GM19397 (cell line): ENCODE data around the gene SELE.

ENCODE experiments used
- ATAC-seq: cut with Tn5 transposase; IDR thresholded peaks from one replicate; pipeline ENCODE4 v1.9.1; 2021; ENCODE audit warnings: mild to moderate bottlenecking, moderate library complexity; ENCODE audit not compliant: unreplicated experiment

SELE gene, protein sequence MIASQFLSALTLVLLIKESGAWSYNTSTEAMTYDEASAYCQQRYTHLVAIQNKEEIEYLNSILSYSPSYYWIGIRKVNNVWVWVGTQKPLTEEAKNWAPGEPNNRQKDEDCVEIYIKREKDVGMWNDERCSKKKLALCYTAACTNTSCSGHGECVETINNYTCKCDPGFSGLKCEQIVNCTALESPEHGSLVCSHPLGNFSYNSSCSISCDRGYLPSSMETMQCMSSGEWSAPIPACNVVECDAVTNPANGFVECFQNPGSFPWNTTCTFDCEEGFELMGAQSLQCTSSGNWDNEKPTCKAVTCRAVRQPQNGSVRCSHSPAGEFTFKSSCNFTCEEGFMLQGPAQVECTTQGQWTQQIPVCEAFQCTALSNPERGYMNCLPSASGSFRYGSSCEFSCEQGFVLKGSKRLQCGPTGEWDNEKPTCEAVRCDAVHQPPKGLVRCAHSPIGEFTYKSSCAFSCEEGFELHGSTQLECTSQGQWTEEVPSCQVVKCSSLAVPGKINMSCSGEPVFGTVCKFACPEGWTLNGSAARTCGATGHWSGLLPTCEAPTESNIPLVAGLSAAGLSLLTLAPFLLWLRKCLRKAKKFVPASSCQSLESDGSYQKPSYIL

DNA sequence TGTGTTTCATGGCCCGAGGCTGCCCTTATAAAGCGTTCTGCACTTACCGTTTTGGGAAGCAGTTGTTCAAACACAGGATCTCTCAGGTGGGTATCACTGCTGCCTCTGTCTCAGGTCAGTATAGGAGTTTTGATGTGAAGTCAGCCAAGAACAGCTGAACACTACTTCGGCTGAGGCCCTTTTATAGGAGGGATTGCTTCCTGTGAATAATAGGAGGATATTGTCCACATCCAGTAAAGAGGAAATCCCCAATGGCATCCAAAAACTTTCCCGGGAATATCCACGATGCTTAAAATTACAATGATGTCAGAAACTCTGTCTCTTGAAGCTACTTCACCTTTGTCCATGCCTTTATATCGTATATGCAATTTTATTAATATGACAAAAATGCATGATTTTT lies at the start of gene SELE:
TSS of gene SELE (minus strand) at position 156 of the 400 bp plus-strand sequence. CDS start 467 bp downstream, outside the sequence.
- no peak for ATAC-seq

DNA sequence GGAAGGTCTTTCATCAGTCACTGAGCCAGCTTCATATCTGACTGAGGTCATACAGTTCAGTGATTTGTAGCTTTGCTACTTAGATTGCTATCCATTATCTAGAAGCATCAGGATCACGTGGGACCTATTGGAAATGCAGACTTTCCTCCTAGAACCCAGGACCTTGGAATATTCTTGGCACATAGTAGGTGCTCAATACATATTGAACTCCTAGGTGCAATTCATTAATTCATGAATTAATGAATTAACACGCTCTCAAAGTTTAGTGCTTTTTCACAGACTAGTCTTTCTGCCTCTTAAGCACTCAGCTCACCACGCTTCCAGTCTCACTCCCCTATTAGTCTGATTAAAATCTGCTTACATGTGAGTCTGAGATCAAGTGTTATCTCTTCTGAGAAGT lies 48.7 kb upstream of the SELE start:
- no peak for ATAC-seq

DNA sequence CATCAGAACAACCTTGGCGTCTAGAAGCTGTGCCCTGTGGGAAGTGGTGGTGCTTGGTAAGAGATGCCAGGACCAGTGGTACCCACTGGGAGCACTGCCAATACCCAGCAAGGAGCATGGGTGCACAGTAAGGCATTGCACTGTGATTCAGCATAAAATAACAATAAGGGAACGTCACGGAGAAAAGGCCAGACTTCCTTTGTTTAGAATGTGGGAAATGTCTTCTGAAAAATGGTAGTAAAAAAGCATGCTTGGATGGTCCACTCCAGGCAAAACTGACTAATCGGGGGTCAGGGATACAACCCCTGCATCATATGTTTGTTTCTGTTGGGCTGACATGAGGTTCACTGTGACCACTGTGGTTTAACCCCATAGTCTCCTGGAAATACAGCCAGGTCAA lies 46.1 kb upstream of the SELE start:
- no peak for ATAC-seq

DNA sequence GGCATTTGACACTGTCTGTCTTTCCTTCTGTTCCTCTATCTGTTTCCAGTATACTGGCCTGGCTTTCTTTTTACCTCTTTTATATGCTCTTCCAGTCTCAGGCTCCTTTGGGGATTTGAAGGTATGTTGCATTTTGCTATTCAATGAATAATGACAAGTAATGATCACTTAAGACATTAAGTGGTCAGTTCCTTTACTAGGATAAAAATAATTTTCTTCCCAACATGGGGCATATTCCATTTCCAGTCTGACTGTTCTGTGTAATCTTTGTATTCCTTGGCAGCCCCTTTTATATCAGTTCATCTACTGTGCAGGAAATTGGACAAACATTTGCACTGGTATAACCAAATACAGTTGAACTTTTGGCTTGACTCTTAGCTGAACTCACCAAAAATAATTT lies 45.3 kb upstream of the SELE start:
- ATAC-seq, result no peak

DNA sequence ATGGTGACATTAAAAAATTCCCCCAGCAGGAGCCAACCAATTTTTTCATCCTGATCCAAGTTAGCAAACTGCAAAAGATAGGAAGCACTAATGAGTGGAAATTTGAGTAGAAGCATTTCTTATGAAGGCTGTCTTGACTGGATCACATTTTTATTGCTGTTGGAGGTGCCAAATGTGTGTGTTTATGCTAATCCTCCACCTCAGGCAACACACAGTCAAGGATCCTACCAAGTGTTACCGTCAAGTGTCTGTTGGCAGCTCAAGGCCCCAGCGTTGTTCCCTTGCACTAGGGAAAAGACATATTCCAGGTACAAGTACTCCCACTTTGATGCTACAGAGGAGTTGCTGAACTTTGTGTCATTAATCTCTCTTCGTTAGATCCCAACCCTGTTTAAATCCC lies 42.6 kb upstream of the SELE start:
- ATAC-seq, result no peak

DNA sequence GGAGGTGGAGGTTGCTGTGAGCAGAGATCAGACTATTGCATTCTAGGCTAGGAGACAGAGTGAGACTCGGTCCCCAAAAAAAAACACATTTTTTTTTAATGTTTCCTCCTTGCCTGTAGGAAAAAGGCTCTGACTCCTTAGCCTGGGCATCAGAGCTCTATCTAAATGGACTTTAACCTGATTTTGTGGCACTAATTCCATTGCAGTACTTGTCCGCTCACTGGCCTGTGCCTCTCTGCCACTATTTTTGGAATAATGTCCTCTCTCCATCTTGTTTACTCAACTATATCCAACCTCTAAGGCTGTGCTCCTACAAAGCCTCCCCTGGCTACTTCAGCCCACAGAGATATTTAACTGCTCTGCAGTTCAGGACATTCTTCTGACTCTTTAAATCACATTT lies 34.3 kb upstream of the SELE start:
- no peak for ATAC-seq

DNA sequence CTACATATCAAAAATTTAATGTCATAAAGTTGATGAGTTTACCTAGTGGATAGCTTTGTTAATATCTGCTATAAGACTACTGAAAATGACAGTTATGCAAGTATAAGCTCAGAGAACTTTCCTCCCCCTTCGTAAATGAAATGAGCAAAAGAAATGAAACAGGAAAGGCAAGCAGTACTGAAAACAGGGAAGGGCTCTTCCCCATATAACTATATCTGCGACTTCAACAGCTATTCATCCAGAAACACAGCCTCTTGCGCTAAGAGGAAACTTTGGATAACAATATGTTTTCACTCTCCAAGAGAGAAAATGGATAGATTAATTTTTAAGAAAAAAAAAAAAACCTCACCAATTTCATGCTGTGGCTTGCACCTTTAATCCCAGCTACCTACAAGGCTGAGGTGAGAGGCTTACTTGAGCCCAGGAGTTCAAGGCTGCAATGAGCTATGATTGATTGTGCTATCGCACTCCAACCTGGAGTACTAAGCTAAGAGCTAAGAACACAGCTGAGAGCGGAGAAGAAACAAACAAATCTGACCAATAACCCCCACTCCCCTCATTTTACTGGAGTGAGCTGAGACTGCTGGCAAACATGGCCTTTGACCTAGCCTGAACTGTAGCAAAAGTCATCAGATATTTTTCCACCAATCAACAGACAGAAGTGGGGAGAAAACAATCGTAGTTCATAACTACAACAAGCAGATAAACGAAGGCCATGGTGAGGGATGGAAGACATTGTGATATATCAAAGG lies 31.9 kb upstream of the SELE start:
- no peak for ATAC-seq

DNA sequence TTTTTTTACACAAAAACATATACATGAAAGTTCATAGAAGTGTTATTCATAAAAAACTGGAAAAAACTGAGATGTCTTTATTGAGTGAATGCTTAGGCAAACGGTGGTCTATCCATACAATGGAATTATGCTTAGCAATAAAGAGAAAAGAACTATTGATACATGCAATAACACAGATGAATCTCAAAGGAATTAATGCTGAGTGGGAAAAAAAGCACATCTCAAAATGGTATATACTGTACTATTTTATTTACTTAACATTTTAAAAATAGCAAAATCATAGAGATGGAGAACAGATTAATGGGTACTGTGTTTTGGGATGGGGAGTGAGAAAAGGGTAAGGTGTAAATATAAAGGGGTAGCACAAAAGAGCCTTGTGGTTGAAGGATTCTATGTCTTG lies 31.0 kb upstream of the SELE start:
- ATAC-seq, result no peak

DNA sequence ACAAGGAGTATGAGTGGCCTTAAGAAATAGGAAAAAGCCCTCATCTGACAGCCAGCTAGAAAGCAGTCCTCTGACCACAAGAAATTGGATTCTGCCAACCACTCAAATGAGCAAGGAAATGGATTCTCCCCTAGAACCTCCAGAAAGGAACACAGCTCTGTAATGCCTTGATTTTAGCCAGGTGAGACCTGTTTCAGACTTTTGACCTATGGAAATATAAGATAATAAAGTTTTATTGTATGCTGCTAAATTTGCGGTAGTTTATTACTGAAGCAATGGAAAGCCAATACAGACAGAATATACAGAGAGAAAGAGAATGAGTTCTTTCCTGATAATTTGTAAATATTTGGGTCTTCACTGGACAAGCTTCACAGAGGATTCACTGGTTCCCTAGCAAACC lies 28.8 kb upstream of the SELE start:
- no peak for ATAC-seq

DNA sequence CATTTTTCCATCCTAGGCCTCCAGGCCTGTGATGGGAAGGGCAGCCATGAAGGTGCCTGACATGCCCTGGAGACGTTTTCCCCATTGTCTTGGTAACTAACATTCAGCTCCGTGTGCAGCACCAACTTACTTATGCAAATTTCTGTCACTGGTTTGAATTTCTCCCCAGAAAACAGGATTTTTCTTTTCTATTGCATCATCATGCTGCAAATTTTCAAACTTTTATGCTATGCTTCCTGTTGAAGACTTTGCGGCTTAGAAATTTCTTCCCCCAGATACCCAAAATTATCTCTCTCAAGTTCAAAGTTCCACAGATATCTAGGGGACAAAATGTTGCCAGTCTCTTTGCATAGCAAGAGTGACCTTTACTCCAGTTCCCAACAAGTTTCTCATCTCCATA lies 25.2 kb upstream of the SELE start:
- ATAC-seq, result no peak

DNA sequence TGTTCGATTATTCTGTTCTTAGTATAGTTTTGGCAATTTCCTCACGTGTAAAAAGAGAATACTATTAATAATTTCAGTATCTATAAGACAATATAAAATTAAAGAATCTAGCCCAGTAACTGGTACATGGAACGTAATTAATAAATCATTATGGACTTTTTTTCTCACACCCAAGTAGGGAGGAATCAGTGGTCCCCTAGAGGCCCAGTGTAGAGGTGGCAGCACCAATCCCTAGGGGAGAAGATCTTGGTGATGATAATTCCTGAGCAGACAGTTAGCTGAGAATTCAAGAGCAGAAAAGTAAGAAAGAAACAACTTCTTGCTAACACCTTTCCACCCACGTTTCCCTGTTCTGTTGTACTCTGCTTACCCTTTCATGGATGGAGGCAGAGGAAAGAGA lies 19.7 kb upstream of the SELE start:
- no peak for ATAC-seq

DNA sequence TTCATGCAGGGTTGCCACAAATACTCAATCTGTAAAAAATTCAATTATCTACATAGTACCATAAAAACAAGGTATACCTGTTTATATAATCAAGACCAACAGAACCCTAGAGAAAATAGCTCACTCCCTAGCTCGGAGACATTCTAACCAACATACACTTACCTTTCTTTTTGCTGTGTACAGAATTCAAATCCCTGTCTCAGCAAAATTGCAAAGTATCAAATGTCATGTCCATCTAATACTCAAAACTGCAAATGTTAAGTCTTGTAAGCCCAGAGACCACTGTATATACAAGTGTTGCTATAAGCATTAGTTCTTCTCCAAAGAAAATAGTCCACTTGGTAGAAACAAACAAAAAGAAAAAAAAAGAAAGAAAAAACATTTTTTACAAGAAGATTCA lies 16.2 kb upstream of the SELE start:
- ATAC-seq, result no peak

DNA sequence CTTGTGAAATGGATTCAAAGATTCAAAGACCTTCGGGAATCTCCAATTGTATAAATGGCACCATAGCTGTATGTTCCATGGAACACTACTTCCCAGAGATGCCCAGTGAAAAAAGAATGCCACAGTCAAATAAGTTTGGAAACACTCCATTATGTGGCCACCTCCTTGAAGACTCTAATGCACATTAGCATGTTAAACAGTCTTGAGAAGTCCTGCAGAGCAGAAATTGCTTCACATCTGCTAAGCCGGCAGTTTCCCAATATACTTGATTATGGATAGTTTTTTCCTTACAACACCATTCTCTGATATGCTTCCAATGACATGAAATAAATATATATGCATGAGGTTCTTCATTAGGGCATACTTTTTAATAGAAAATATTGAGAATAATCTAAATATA lies 12.7 kb upstream of the SELE start:
- ATAC-seq, result no peak

DNA sequence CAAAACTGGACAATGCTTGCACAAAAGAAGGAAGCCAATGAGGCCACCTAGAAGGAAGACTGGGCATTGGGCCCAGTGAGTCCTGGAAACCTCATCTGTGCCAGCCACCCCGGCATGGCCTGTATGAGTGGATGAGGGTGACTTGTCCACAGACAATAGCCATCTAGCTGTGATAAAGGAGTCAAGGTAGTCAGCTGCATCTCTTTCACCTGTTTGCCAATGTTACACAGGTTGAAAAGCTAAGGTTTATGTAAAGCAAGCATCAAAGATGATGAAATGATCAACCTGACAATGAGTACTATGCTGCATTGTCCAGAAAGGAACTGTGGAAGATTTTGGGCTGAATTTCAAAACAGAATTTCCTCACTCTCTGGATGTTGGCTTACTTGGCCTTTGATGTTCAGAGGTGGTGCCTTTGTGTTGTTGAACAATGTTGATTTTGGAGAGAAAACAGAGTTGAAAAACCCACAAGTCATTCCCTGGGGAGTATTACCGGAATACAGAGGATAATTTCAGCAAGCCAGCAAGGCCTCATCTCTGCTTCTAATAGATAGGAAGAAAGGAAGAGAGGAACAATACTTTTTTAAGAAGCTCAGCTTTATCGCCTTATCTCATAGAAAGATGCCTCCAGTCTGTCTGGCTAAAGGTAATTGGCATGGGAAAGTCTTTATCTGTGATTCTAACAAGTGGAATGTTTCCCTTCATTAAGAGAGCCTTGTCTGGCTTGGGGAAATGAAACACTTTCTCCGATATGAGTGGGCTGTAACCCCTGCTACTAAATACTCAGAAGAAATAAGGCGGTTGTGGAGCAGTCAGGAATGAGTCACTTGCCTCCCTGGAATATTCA lies 11.4 kb upstream of the SELE start:
- ATAC-seq, result no peak

DNA sequence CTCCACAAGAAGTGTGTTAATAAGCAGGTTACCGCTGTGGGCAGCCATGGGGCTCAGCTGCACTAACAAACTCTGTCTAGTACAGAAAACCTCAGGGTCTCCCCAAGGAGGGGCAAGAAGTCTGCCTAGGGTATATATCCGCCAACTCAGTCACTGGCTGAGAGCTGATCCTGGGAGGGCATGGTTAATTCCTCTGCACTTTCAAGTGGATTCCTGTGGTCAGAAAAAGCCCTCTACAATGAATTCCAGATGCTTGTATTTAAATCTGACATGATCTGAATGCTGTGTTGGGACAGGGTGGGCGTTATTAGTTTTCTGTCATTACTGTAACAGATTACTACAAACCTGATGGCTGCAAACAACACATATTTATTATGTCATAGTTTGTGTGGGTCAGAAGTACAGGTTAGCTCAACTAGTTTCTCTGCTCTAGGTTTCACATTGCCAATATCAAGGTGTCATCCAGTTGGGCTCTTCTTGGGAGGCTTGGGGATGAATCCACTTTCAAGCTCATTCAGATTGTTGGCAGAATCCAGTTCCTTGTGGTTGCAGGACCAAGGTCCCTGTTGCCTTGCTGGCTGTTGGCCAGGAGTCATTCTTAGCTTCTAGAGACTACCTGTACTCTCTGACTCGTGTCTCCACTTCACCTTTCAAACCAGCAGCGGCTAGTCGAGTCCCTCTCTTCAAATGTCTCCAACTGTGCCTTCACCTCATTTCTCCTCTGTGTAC lies 8.0 kb upstream of the SELE start:
- no peak for ATAC-seq

DNA sequence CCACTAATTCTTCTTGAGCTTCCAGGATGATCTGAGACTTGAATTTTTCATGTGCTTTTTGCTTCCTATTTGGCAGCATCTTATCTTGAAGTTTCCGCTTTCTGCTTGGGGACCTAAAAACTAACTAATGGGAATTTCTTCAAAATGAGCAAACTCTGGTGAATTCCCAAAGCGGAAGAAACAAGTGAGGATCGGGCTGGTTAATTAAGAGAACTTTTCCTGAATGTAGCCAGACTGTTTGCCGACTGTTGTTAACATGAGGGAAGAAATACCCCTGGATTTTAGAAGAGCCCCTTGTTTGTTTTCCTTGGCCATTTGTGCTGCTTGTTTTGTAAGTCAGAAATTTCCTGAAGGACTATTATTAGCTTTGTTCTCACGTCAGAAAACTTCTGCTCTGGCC lies 6.1 kb upstream of the SELE start:
- ATAC-seq, result no peak

DNA sequence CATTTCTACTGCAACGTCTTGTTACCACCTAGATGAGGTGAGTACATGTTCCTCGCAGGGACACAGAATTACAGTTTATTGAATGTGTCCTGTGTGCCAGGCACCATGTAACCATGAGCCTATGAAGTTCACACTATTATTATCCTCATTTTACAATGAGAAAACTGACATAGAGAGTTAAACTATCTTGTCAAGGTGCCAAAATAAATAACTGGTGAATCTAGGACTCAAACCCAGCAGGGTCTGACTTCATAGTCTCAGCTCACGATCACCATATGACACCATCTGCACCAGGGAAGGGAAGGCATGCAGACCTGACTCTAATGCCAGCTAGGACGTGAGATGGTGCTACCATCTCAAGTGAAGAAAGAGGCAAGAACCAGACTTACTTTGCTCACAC lies 2.4 kb downstream of the SELE start:
- ATAC-seq, result no peak

DNA sequence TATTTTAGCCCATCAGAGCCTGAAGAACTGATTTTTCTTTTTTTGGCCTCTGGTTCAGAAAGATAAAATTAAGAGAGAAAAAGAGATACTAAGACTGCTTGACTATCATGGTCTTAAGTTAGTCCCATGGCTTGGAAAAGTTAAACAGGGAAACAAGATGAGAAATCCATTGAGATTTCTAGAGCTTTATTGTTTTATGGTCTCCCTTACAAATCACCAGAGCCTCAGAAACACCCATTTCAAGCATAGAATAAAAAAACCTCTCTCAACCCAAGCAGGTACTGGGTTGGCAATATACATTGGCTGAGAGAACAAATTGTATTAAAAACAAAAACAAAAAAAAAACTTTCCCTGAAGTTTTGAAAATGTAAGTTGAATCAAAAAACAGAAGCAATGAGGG lies 3.9 kb downstream of the SELE start:
- ATAC-seq, result no peak

DNA sequence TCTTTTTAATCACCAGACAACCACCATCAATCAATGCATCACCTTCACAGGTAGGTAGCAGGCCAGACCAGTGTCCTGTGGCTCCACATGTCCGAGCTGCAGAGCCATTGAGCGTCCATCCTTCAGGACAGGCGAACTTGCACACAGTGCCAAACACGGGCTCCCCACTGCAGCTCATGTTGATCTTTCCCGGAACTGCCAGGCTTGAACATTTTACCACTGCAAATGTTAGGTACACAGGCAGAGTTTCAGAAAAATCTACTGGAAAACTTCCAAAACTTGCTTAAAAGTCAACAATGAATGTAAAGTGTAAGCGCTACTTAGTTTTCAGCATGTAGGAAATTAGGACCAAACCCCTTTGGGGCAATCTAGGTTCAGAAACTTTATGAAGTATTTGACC lies 6.6 kb downstream of the SELE start:
- no peak for ATAC-seq

DNA sequence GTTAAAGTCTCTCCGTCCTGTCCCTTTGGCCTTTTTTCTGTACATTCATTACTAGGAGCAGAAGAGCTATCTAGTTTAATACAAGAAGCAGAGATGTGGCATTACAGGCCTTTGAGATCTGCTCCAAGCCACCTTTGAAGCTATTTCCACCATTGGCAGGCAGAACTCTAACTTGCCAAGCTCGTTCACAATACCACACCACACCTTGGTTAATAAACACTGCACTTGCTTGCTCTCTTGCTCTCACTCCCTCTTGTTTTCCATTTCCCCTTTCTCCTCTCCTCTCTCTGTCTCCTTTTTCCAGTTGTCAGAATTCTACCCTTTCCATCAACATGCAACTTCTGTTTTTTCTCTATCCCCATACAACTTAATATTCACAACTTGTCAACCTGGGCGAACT lies 7.0 kb downstream of the SELE start:
- ATAC-seq, result no peak

DNA sequence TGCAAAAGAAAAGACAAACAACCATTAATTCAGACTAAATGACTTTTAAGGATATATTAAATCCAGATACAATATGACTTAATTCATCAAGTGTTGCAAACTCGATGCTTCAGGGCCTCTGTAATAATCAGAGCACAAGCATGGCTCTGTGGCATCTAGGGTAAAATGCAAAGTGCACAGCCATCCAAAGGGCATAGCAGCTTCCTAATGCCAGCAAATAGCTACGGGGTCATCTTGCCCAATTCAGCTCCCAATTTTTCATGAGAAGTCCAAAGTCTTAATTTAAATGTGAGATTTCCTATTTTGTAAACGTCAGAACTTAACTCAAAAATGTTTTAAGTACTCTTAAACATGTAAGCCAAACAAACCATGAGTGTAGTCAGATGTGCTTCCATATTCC lies 7.9 kb downstream of the SELE start:
- ATAC-seq, result no peak
